SK-N-MC (cell line): ENCODE measurements around the gene TMEM117.
"Not testable (repeated sequence)": the region's sequence is repeated elsewhere in the genome, so short reads cannot be mapped to it uniquely, and the experiment has no call there.

Source experiments
- DNase-seq: peaks from one replicate; pipeline ENCODE4 v3.0.0-alpha.2; 2011; ENCODE audit warnings: low read depth, low spot score
- H3K27ac ChIP-seq: fragments of 200-600 bp; sonication (generic); 2 replicates; pipeline ENCODE4 v1.5.1; 2016; ENCODE audit warnings: mixed run types
- H3K36me3 ChIP-seq: fragments of 200-600 bp; sonication (generic); 2 replicates; pipeline ENCODE4 v1.6.1; 2017; ENCODE audit warnings: antibody characterized with exemption, low read length, mixed read lengths; ENCODE audit not compliant: insufficient read depth
- H3K4me3 ChIP-seq: fragments of 200-600 bp; sonication (generic); 2 replicates; pipeline ENCODE4 v1.5.1; 2016
- H3K9ac ChIP-seq: fragments of 200-600 bp; sonication (generic); 2 replicates; pipeline ENCODE4 v1.8.0; 2017; ENCODE audit warnings: mixed run types, mixed read lengths; ENCODE audit not compliant: insufficient read length
- H3K9me3 ChIP-seq: fragments of 200-600 bp; sonication (generic); 2 replicates; pipeline ENCODE4 v1.6.1; 2017; ENCODE audit warnings: low read depth, mild to moderate bottlenecking, antibody characterized with exemption, low read length, moderate library complexity, mixed read lengths
- EZH2 ChIP-seq: fragments of 200-600 bp; sonication (generic); IDR thresholded peaks from one replicate; pipeline ENCODE4 v1.6.1; 2017; ENCODE audit warnings: antibody characterized with exemption
- FOXP2 ChIP-seq: optimal IDR thresholded peaks from 2 replicates; pipeline ENCODE3; 2011; ENCODE audit warnings: mild to moderate bottlenecking, moderate library complexity; ENCODE audit not compliant: insufficient read depth; ENCODE audit errors: extremely low read length, control extremely low read depth
- POLR2AphosphoS5 ChIP-seq: IDR thresholded peaks from 2 replicates; pipeline ENCODE4 v1.6.1; 2012; ENCODE audit warnings: mild to moderate bottlenecking, low read depth, low read length, borderline replicate concordance

Gene TMEM117

DNA sequence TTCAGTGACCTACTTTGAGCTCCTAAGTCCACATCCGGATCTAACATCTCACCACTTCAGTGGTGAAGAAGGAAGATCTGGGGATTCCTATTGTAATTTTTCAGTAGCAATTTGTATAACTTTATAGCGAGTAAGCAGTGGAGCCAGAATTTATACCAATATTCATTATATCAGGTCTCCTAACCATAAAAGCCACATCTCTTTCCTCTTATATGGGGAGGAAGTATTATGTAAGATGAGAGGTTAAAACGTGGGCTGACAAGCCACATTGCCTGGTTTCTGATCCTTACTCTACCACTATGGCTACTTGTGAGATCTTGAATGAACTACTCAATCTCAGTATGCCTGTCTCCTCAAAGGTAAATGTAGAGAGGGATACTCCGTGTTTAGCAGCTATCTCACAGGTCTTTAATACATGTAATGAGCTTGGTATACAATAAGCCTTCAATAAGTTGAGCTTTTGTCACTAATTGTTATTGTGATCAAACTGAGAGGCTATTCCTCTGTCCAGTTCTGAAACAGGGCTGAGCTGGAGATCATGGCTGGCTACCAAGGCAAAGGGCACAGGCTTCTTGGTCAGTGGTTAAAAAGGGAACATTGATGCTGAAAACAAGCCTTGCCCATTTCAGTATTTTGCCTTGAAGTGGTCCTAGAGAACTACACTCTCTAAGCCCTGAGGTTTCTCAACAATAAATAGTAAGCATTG lies 3.3 kb upstream of the TMEM117 start:
- no peak overlapping the region for H3K27ac ChIP-seq
- no peak overlapping the region for H3K9ac ChIP-seq
- no peak overlapping the region for H3K4me3 ChIP-seq
- no peaks in the 10 kb centered on the region for H3K9me3 ChIP-seq
- no peak for DNase-seq
- no peaks in the 10 kb centered on the region for H3K36me3 ChIP-seq
- TF ChIP-seq POLR2AphosphoS5 (no peak), EZH2 (no peak)

DNA sequence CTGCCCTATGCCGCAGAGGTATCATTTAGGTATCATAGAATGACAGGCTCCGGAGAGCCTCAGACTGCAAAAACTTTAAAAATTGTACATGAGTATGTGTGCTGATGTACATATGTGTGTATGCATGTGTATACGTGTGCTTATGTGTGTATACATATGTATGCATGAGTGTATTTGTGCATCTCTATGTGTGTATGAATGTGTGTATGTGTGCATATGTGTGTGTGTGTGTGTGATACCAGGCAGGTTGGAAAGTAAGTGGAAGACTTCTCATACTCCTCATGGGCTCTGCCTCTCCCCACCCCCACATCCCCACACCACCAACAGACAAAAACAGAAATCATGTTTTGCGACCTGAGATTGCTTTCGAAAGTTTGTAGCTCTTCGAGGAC lies 621 bp upstream of the TMEM117 start:
- no peaks in the 10 kb centered on the region for H3K36me3 ChIP-seq
- no peak for TF ChIP-seq EZH2
- no peak overlapping the region for H3K27ac ChIP-seq
- peak overlapping the region; percentile 88 for H3K9ac ChIP-seq
- no peak for DNase-seq
- peak overlapping the region; percentile 90 for H3K4me3 ChIP-seq
- H3K9me3 ChIP-seq: no peaks in the 10 kb centered on the region

DNA sequence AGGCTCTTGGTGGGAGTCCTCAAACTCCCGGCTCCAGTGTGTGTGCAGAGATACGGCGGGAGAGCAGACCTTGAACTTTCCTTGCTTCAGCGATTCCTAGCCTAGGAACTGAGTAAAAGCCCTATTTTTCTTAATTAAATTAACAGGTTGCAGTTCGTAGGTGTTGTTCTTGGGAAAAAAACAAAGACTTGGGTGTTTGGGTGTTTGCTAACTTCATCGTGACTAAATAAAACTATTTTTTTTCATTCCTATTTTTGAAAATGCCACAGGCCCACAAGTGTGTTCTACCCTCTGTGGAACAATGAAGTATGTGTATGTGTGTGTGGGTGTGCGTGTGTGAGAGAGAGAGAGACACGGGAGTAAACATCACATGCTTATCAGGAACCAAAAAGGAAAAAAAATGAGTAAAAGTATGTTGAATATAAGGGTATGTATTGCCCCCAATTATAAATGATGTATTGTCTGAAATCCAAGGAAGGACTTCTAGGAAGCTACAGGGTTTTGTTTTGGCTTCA lies 651 bp downstream of the TMEM117 start:
- Histone ChIP-seq H3K36me3 (no peaks in the 10 kb centered on the region), H3K9me3 (no peaks in the 10 kb centered on the region), H3K4me3 (peak overlapping the region; percentile 90), H3K9ac (peak overlapping the region; percentile 88), H3K27ac (peak overlapping the region; percentile 52; the same call in 1 of the 2 replicates)
- DNase-seq: no peak
- no peak for TF ChIP-seq FOXP2
- no peak for TF ChIP-seq POLR2AphosphoS5
- no peak for TF ChIP-seq EZH2

DNA sequence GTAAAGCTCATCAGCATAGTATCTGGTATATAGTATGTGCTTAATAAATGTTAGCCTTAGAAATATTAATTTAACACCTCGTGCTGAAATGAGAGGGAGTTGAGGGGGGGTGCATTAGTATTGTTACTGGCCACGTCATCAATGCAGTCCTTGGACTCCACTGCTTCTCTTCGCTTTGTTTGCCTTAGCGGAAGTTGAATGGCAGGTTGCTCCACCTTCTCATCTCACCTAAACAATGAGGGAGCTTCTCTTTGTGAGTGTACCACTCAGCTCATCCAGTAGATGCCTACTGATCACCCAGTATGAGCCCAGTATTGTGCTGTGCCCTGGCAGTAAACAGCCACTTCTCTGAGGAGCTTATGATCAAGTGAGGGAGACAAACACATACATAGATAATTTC lies 4.5 kb downstream of the TMEM117 start:
- no peak for TF ChIP-seq EZH2
- TF ChIP-seq FOXP2: no peak
- no peak for TF ChIP-seq POLR2AphosphoS5
- Histone ChIP-seq H3K9ac (no peak overlapping the region), H3K27ac (no peak overlapping the region), H3K4me3 (no peak overlapping the region), H3K9me3 (no peaks in the 10 kb centered on the region), H3K36me3 (no peaks in the 10 kb centered on the region)
- no peak for DNase-seq

DNA sequence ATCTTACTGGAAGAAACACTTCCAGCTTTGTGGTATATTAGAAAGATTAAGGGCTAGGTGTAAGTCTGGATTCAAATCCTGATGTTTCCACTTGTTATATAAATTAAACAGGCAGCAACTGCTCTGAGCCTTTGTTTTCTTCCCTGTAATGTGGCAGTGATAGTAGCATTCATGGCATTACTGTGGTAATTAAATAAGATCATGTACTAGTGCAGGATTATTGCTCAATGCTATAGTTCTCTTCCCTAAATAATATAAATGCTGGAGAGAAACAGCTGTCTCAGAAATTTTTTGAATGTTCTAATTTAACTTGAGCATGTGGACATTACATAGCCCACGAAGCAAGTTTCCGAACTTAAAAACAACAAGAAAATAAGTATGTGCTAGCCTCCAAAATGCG lies 5.4 kb downstream of the TMEM117 start:
- TF ChIP-seq POLR2AphosphoS5: no peak
- no peak for TF ChIP-seq FOXP2
- TF ChIP-seq EZH2: no peak
- no peak overlapping the region for H3K4me3 ChIP-seq
- H3K36me3 ChIP-seq: peaks cover 4% of the 10 kb centered on the region
- no peak overlapping the region for H3K9ac ChIP-seq
- H3K9me3 ChIP-seq: no peaks in the 10 kb centered on the region
- no peak for DNase-seq
- no peak overlapping the region for H3K27ac ChIP-seq

DNA sequence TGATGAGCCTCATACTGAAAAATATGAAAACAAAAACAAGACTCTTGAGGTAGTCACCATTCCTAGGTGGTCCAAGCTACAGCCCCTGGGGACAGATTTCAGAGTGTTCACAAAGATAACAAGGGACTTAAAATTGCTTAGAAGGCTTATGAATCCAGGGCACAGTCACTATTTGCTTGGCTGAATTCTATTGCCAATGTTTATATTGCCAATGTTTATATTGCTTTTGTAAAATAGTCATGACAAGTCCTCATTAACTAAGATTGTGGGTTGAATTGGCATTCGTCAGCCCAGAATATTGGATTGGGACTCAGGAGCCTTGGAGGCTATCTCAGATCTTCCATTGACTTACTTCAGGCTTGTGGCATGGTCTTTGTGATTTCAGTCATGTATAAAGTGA lies 6.4 kb downstream of the TMEM117 start:
- H3K9ac ChIP-seq: no peak overlapping the region
- H3K27ac ChIP-seq: no peak overlapping the region
- DNase-seq: no peak
- H3K36me3 ChIP-seq: peaks cover 10% of the 10 kb centered on the region
- H3K9me3 ChIP-seq: no peaks in the 10 kb centered on the region
- TF ChIP-seq EZH2 (no peak), POLR2AphosphoS5 (no peak), FOXP2 (no peak)
- no peak overlapping the region for H3K4me3 ChIP-seq

DNA sequence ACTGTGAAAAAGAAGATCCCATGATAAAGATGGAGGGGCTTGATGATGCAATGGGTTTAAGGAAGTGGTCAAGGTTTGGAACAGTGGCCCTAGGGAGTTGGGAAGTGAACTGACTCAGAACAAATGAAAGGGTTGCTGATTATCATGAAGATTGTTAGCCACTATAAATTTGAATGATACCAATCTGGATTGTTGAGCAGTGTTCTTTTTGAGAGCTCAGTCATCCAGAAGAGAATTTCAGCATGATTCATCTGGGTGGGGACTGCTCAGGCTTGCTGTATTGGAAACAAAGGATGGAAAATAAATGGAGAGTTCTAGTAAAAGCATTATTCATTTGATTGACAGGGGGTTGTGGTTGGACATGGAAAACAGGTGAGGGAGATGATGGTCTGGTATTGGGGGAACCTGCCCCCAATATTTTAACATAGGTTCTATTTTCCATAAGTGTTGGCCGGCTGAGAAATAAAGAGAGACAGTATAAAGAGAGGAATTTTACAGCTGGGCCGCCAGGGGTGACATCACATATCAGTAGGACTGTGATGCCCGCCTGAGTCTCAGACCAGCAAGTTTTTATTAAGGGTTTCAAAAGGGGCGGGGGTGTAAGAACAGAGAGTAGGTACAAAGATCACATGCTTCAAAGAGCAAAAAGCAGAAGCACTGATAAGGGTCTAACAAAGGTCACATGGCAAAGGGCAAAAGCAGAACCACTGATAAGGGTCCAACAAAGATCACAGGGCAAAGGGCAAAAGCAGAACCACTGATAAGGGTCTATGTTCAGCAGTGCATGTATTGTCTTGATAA lies 11.7 kb downstream of the TMEM117 start:
- DNase-seq, H3K27ac ChIP-seq, H3K4me3 ChIP-seq, H3K9ac ChIP-seq, H3K9me3 ChIP-seq: not testable (repeated sequence)
- peaks cover 12% of the 10 kb centered on the region for H3K36me3 ChIP-seq

DNA sequence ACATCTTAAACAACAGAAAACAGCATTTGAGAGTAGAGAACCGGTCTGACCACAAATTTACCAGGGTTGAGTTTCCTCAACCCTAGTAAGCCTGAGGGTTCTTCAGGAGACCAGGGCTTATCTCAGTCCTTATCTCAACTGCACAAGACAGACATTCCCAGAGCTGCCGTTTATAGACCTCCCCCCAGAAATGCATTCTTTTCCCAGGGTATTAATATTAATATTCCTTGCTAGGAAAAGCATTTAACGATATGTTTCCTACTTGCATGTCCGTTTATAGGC lies 12.3 kb downstream of the TMEM117 start:
- TF ChIP-seq FOXP2 (no peak), POLR2AphosphoS5 (no peak), EZH2 (no peak)
- no peak overlapping the region for H3K9ac ChIP-seq
- no peak overlapping the region for H3K4me3 ChIP-seq
- peaks cover 12% of the 10 kb centered on the region for H3K36me3 ChIP-seq
- no peak overlapping the region for H3K27ac ChIP-seq
- no peaks in the 10 kb centered on the region for H3K9me3 ChIP-seq
- DNase-seq: no peak

DNA sequence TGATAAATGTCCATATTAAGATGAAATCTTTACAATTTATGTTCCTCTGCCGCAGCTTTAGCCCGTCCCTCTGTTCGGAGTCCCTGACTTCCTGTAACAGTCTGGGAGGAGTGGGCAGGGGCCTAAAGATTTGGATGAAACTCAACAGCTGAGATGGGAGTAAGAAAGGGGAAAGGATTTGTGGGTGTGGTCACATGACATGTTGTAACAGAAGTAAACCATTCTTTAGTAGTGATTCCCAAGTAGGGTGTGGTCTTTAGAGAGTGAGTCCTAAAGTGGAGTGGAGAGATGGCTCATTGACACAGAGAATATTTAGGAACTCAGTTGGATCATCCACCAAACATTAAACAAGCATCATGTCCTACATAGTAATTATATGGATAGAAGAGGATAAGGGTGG lies 12.9 kb downstream of the TMEM117 start:
- TF ChIP-seq FOXP2 (no peak), POLR2AphosphoS5 (no peak), EZH2 (no peak)
- Histone ChIP-seq H3K36me3 (peaks cover 12% of the 10 kb centered on the region), H3K4me3 (no peak overlapping the region), H3K9me3 (no peaks in the 10 kb centered on the region), H3K9ac (no peak overlapping the region), H3K27ac (no peak overlapping the region)
- DNase-seq: no peak
